NT2/D1 (cell line): ENCODE measurements around the gene CENPL.

ENCODE experiments used
- SUZ12 ChIP-seq: IDR thresholded peaks from 2 replicates; pipeline ENCODE4 v1.6.1; 2011; ENCODE audit not compliant: insufficient read length, insufficient read depth; ENCODE audit errors: extremely low read depth
- YY1 ChIP-seq: IDR thresholded peaks from 2 replicates; pipeline ENCODE4 v1.6.1; 2011; ENCODE audit not compliant: insufficient read length, insufficient read depth
- ZNF274 ChIP-seq: IDR thresholded peaks from 2 replicates; pipeline ENCODE4 v1.6.1; 2011; ENCODE audit warnings: mild to moderate bottlenecking, low read depth, low read length

DNA sequence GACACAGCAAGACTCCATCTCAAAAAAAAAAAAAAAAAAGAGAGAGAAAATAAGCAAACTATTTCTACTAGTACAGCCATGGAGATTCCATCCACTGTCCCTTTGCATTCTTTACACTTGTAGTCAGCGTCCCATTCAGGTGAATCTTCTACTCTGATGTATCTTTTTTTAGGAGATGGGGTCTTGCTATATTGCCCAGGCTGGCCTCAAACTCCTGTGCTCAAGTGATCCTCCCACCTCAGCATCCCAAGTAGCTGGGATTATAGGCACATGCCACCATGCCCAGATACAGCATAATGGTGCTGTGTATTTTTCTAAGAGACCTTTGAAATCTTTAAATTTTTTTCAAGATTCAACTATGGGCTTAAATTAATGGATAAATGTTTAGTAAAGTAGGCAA lies 8.1 kb upstream of the CENPL start:
- no peak for TF ChIP-seq SUZ12
- no peak for TF ChIP-seq YY1
- TF ChIP-seq ZNF274, result no peak
